ENCODE data around the gene ALCAM. TPM values are rescaled to one million over a fixed set of nuclear protein-coding genes. Genes with fewer than 3 reads are reported as not detected.

Gene ALCAM
- total and polyA plus RNA-seq, 2 of the 8 experiments (the other 6 are each of a cell fraction or from before 2014, with no cell fraction given), result 10.8 to 33.0 TPM

GRCh38 chr3:105598042-105598796 lies 231.5 kb downstream of the ALCAM start:
- Histone ChIP-seq H2BK12ac (ENCODE audit: low read depth, low read length) (no peak overlapping the region), H3K14ac (ENCODE audit: insufficient read length) (no peak overlapping the region), H3K4me3 (ENCODE audit: extremely low read depth in 1 of 4, insufficient read depth in 2 of 4, low read depth in 3 of 4, low read length in 4 of 4) (no peak overlapping the region), H2AFZ (ENCODE audit: low read length) (no peak overlapping the region), H3K4ac (replicated peaks; ENCODE audit: insufficient read length, low read depth, low read length) (no peak overlapping the region), H3K79me2 (ENCODE audit: control insufficient read depth in 1 of 2, insufficient read depth in 2 of 2, low read length in 2 of 2) (no peaks in the 10 kb centered on the region), H2BK20ac (ENCODE audit: low read length) (no peak overlapping the region), H2BK5ac (ENCODE audit: low read depth, low read length) (no peak overlapping the region), H3K4me1 (replicated peaks in 1 of 4; ENCODE audit: control insufficient read depth in 3 of 4, insufficient read depth in 4 of 4, low read length in 3 of 4) (no peaks in the 10 kb centered on the region), H4K5ac (ENCODE audit: insufficient read length, low read depth, low read length) (no peak overlapping the region), H2BK120ac (replicated peaks; ENCODE audit: low read depth, low read length) (no peak overlapping the region), H3K23me2 (ENCODE audit: low read depth, low read length) (no peaks in the 10 kb centered on the region), H3K36me3 (ENCODE audit: control insufficient read depth in 2 of 4, insufficient read depth in 4 of 4, low read length in 3 of 4) (no peaks in the 10 kb centered on the region), H3K4me2 (ENCODE audit: insufficient read depth in 1 of 2, low read depth in 2 of 2, low read length in 2 of 2) (no peak overlapping the region), H3K56ac (replicated peaks; ENCODE audit: insufficient read length, low read depth, low read length) (no peak overlapping the region), H3K23ac (ENCODE audit: insufficient read length) (no peak overlapping the region), H3K27me3 (replicated peaks in 1 of 4; ENCODE audit: control insufficient read depth in 3 of 4, extremely low read depth in 1 of 4, insufficient read depth in 3 of 4, low read length in 3 of 4) (no peaks in the 10 kb centered on the region), H3K27ac (ENCODE audit: low read depth, low read length) (no peak overlapping the region), H3K9me3 (ENCODE audit: insufficient read depth in 2 of 2, low read depth in 1 of 2, low read length in 1 of 2) (no peaks in the 10 kb centered on the region), H3K9ac (replicated peaks in 1 of 4; ENCODE audit: extremely low read depth in 1 of 4, low read depth in 3 of 4, low read length in 3 of 4) (no peak overlapping the region), H3K18ac (ENCODE audit: extremely low read depth, low read length) (no peak overlapping the region), H4K91ac (replicated peaks; ENCODE audit: insufficient read length, low read length) (no peak overlapping the region), H2BK15ac (ENCODE audit: low read length) (no peak overlapping the region), H4K20me1 (replicated peaks in 1 of 2; ENCODE audit: control insufficient read depth in 1 of 2, insufficient read depth in 2 of 2, low read length in 2 of 2) (no peaks in the 10 kb centered on the region), H3K79me1 (ENCODE audit: low read depth, low read length) (no peaks in the 10 kb centered on the region), H4K8ac (ENCODE audit: extremely low read depth, insufficient read depth, low read length) (no peak overlapping the region), H2AK5ac (ENCODE audit: low read depth, low read length) (no peak overlapping the region)
- ChIA-PET CTCF (ENCODE audit: partially characterized antibody) (no interaction called here), POLR2A (ENCODE audit: partially characterized antibody) (interaction anchor here (1.0 kb wide), 1 partner anchor 10 kb away, joined by 3 read pairs; no protein-coding TSS in a partner anchor)
- 93% methylated on average over 3 of the region's 3 CpGs; no CpG with 5 or more reads in 1 of the 2 experiments for WGBS, 2 experiments (ENCODE audit: extremely low coverage in 1 of 2, insufficient coverage in 1 of 2, insufficient read length in 1 of 2, insufficient replicate concordance in 2 of 2, low coverage in 1 of 2, low lambda C conversion rate in 2 of 2, missing lambda C conversion rate in 1 of 2)
- no peak for TF ChIP-seq ZNF274 (IDR thresholded peaks at IDR 0.05; ENCODE audit: borderline replicate concordance, extremely low read depth, low read length)
- no peak for TF ChIP-seq BCL11A (IDR thresholded peaks at IDR 0.05; ENCODE audit: low read depth in 2 of 2, low read length in 2 of 2)
- TF ChIP-seq, protein P1, sequence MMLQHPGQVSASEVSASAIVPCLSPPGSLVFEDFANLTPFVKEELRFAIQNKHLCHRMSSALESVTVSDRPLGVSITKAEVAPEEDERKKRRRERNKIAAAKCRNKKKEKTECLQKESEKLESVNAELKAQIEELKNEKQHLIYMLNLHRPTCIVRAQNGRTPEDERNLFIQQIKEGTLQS (IDR thresholded peaks at IDR 0.05; ENCODE audit: insufficient read depth, low read depth, low read length), result no peak
- no peak for TF ChIP-seq ASH2L (IDR thresholded peaks at IDR 0.05; ENCODE audit: low read length)
- TF ChIP-seq KDM5A (IDR thresholded peaks at IDR 0.05; ENCODE audit: low read length), result no peak
- no peak for TF ChIP-seq TEAD4 (IDR thresholded peaks at IDR 0.05; ENCODE audit: low read depth, low read length)
- no peak for TF ChIP-seq EGR1 (IDR thresholded peaks at IDR 0.05; ENCODE audit: borderline replicate concordance, low read depth, low read length)
- no peak for TF ChIP-seq SIRT6 (IDR thresholded peaks at IDR 0.05; ENCODE audit: low read length)
- TF ChIP-seq POLR2A (IDR thresholded peaks at IDR 0.05; ENCODE audit: control extremely low read depth in 1 of 2, low read depth in 2 of 2, low read length in 2 of 2), result no peak
- DNase-seq (ENCODE audit: low read depth in 1 of 2, low spot score in 2 of 2) (no peak), FAIRE-seq (no peak)

Measured in H1 (cell line).